Raji (cell line): ENCODE data around the gene TIMM23.
A peak's percentile ranks its signal among the peaks of the same experiment; 100 is the strongest.

Experiments used
- POLR2A ChIP-seq: IDR thresholded peaks from 2 replicates; pipeline ENCODE4 v1.6.1; 2011; ENCODE audit warnings: low read depth, low read length, control low read depth; ENCODE audit not compliant: insufficient read depth

The TIMM23 gene

DNA sequence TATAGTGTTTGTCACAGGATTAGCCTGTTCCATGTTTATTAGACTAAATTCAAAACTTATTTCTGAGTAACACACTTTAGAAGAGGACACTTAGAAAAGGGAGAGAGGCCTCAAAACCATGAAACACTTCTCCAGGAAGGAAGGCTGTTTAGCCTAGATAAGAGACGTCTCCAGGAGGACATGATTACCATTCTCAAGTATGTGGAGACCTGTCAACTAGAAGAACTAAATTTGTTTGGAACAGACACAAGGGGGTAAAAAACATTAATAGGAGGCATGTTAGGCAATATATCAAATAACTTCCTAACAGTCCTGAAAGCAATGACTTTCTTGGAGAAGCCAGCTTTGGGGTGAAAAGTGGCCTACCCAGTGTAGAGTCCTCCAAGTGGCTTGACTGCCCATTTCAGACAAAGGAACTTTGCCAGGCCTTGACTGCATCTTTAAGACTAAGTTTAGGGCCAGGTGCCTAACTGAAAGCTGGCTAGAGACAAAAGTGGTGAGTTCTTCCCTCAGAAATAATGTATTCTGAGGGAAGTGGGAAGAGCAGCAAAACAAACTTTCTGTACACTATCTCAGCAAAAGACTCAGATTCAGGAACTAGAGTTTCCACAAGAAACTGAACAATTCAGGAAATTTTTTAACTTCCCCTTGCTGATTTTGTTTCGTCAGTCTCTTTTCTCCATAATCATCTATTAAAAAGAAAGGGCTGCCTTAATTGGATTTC, 46.3 kb downstream of the TIMM23 start:
- TF ChIP-seq POLR2A, result no peak

DNA sequence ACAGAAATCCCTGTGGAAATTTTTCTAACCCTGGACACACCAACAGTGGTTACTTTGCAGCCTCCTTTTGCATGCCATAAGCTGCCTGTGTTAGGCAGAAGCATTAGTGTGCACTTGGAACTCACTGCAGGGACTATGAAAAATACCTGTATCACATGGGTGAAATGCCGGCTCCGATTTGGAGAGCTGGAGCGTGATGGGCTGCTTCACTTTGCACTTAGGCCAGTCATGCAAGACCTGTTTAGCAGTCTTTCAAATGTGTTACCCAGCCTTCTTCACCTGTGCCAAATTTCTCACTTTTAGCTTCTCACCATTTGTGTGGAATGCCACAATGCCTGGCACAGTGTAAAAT, 46.9 kb downstream of the TIMM23 start:
- no peak for TF ChIP-seq POLR2A

DNA sequence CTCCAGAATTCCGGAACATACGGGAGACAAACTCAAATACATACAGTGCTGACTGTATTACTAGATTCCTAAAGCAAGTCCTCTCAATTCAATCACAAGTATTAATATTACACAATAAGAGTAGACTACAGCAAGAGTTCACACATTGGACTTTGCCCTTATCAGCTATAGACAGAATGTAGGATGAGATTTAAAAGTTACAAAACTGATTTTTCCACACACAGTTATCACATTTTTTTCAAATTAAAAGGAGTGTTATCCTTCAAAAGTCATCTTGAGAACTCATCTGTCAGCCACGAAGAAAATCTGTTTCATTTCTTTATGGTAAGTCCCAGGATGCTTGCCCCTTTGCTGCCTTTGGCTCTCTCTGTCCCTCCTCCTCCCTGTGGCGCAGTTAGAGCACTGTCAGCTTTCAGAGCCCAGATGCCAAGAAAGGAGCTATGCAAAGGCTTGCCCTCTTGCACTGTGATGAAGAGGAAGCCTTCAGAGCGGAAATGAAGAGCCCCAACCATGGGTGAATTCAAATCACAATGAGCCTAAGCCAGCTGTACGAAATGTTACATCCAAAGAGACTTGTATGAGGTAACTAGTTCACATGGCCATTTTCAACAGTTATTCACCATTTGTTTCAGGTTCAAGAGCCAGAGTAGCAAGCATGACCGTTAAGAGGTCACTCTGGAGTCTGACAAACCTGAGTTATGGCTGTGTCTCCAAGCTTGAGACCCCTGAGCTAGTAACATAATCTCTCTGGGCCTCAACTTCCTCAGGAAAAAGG, 47.5 kb downstream of the TIMM23 start:
- TF ChIP-seq POLR2A, result no peak

DNA sequence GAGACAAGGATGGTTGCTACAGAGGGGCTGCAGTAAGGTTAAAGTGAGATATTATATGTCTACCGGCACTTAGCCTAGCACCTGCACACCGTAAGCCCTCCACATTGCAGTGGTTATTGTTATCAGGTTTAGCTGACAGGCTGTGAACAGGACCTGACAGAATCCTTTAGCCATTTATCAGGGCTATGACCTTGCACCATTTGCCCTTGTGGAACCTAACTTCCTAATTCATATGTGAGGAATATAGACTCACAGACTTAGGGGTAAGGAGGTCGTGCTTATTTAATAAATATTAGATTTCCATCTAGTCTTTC, 48.0 kb downstream of the TIMM23 start:
- TF ChIP-seq POLR2A, result no peak

DNA sequence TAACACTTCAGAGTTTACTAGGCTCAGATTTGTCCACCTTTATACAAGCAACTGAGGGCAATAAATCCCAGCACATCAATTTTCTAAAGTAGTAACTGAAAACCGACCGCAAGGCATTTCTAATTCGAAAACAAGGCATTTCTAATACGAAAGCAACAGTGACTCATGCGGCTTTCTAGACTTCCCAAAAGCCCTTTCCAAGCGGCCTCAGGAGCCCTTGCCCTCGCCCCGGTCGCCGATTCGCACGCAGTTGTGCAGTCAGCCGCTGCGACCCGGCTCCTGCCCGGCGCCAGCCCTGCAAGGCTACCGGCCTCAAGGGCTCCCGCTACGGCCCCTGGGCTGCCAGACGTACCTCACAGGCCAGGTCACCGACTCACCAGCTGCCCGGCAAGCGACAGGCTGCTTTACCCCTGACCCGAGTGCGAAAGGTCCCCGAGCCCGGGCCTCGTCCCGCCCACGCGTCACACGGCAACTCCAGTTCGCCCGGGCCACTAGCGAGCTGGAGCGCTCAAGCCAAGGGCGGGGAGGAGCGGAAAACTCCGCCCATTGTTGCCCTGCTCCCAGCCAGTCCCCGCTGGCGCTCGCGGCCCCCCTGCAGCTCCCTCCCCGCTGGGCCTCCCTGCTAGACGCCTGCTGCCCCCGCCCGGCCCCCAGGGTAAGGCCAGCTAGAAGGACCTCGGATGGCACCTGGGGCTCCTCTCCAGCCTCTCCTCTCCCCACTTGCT, 50.9 kb downstream of the TIMM23 start:
- no peak for TF ChIP-seq POLR2A

DNA sequence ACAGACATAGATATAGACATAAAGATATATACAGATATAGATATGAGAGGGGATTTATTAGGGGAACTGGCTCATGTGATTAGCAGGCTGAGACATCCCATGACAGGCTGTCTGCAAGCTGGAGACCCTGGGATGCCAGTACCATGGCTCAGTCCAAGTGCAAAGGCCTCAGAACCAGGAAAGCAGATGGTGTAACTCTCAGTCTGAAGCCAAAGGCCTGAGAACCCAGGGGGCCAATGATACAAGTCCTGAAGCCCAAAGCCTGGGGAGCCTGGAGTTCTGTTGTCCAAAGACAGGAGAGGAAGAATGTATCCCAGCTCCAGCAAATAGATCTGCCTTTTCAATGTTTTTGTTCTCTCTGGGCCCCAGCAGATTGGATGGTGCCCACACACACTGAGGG, 52.7 kb downstream of the TIMM23 start:
- TF ChIP-seq POLR2A, result no peak

DNA sequence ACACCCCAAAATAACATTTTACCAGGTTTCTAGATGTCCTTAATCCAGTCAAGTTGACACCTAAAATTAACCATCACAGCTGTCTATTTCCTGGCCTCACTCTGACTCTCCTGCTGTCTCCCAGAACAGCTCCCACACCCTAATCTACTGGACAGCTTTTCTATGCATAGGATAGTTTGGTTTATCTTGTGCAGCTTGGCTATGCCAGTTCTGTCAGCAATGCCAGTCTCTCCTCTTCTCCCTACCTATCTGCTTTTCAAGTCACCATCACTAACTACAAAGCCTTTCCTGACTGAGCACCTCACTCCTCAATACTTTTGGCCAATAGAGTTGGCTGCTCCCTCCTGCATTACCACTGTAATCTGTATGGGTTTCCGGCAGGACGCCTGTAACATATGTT, 53.1 kb downstream of the TIMM23 start:
- TF ChIP-seq POLR2A, result no peak

DNA sequence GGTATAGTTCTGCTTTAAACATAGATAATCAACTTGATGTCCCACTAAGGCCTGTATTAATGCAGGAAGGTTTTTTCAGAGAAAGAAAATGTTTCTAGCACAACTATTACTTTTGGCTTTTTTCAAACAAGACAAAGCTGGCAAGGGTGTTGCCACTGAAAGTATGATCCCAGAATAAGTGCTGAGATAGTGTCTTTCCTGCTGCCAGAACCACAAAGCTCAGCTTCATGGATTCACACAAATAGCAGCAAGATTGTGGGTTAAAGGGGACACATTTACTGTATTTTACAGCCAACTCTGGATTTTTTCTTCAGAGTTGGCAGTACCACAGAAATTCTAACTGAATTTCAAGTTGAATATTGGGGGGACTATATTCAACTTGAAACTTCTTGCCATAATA, 53.8 kb downstream of the TIMM23 start:
- TF ChIP-seq POLR2A, result no peak

DNA sequence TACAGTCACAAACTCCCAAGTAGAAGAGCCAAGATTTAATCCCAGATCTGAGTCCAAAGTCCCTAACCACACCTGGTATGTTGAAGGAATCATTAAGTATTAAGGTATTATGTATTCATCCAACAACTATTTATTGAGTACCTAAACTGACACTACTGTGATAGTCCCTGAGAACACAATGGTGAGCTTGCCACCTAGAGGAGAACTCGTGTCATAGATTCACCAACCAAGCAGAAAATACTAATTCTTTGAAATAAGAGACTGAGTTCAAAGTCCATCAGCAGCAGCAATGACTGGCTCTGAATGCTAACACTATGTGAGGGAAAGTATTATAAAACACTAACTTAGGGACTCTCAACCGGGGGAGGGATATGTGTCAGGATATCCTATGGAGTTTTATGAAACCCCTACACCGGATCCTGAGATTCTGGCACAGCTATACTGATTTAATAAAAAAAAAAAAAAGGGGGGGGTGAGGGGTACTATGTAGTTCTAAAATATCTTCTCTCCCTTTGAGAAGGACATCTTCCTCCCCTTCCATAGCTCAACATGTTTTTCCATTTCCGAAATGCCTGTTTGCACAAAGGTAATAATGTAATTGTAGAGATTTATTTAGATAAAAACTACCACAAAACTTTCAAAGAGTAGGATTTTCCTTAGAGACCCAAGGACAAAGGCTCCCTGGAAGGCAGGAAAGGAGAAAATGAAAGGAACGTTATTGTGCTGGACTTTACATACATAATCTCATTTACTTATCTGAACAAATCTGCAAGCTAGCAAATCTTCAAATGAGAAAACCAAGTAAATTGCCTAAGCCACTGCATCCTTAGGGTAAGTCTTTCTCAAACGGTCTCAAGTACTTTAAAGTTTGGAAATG, 56.5 kb downstream of the TIMM23 start:
- no peak for TF ChIP-seq POLR2A

DNA sequence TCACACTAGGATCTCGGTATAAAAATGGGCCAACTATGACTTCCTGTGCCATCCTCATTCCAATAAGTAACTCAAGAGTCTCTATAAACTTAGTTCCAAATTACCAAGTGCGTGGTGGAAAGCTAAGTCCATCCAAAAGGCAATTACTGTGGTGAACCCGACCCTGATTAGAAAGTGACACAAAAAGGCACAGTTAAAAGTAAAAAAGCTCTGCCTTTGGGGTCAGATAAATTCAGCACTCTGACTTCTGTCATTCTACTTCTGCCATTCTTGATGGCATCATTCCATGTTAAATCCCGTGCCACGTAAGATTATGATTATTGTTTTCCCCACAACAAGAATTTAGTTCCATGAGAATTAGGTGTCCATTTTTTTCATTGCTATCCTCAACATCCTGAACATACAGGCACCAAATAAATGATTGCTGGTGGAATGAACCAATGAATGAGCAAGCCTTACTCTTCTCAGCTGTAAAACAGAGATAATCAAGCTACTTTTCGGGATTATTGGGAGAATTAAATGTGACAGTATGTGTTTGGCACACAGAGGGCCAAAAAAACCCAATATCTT, 57.3 kb downstream of the TIMM23 start:
- no peak for TF ChIP-seq POLR2A

DNA sequence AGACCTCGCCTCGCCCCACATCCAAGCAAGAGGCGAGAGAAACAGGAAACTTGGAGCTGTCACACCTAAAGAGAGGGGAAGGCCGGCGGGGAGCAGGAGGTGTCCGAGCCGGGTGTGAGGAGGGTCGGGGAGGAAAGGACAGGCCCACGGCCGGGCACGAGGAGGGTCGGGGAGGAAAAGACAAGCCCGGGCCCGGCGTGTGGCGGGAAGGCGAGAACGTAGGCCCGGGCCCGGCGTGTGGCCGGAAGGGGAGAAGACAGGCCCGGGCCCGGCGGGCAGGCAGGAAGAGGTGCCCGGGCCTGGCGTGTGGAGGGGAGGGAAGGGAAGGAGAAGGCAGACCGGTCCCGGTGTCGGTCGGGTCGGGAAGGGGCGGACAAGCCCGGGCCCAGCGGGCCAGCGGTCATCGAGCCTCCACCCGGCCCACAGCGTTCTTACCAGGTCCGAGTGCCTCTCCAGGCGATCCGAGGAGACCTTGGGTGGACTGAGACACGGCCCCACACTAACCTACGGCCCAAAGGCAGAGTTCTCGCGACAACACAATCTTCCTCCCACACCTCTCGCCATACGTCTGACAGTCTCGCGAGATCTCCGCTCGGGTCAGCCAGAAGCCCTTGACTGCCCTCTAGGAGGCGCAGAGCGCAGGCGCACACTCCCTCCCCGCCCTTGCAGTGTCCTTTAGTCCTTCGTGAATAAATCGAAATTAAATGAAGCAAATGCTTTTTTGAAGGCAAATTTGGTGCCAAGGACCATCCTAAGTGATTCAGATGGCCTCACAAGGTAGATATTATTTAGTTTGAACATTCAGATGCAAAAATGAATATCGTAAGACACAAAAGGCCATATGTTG, 58.0 kb downstream of the TIMM23 start, which contains the start of gene NCOA4:
Gene NCOA4, minus strand, starts transcription at position 533 of the 847 bp plus-strand sequence. CDS start 13,943 bp downstream, outside the sequence.
- TF ChIP-seq POLR2A, result peak; percentile 96

DNA sequence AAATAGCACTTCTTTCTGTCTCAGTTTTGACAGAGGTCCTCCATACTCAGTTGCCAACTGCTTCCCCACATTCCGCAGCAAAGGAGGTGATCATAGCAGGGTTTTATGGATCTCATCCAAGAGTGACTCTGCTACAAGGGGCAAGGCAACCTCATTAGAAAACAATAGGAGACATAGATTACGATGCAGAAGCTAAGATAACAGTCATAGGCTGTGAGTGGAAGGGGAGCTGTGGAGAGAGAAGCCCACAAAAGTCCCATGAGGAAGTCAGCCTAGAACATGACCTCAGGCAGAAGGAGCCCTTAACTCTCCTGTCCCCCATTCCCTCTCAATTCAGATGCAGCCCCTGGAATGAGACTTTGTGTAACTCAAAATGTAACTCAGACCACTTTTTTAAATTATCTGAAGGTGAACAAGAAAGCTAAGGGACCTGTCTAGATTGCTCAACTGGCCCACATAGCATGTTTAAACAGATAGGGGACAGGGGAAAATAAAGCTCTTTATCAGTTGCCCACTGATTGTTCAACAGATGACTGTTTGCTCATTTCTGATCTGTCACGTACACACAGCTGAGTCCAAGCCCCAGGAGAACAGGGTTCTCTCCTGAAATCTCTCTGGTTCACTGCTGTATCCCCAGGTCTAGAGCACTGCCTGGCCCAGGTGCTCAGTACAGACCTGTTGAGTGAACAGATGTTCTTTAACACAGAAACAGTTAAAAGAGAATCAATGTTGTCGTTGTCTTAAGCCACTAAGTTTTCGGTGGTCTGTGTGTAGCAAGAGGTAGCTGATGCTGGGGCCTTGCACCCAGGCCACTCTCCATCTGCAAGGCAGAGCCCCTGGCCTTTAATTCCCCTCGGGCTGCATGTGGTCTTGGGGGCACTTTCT, 59.6 kb downstream of the TIMM23 start:
- TF ChIP-seq POLR2A, result no peak

DNA sequence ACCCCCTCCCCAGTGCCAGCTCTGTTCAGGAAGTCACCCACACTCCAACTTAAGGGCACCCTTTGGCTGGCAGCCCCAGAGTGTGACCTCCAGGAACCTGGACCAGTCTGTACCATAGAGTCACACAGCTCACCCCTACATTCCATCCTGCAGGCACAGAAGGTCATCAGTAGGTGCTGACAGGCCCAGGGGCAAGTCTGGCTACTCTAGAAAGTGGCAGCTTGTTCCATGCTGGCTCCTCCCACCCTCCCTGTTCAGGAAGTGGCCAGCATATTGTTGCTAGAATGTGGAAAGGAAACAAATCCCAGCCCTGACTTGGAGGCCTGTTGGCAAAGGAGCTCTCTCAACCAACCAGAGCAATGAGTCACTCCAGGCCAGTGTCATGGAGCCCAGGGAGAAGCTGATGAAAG, 61.3 kb downstream of the TIMM23 start:
- no peak for TF ChIP-seq POLR2A
